GM12878 (cell line): ENCODE results near the gene SCARB1. TPM values are rescaled to one million over a fixed set of nuclear protein-coding genes. Genes with fewer than 3 reads are reported as not detected.
A peak's percentile ranks its signal among the peaks of the same experiment; 100 is the strongest.

ENCODE experiments used
- ATAC-seq: fragments of 200-7000 bp; cut with Tn5 transposase; 3 replicates; pipeline ENCODE4 v1.9.1; 2020; ENCODE audit warnings: mild to moderate bottlenecking, moderate library complexity
- BruUV-seq: library from RNA; stranded (reverse); fragments of 400-500 nt; replicated peaks from 2 replicates; lab custom pipeline; 2021; lab: Mats Ljungman, UMichigan
- CTCF ChIA-PET: fragments of 300-600 bp; sonication (Branson Sonifier 250); formaldehyde crosslinking; extraction: SDS; loops from one replicate; lab custom pipeline; 2021; ENCODE audit warnings: inconsistent platforms; lab: Yijun Ruan, JAX
- POLR2A ChIA-PET: fragments of 350-600 bp; formaldehyde crosslinking; extraction: SDS; loops from one replicate; lab custom pipeline; 2021; ENCODE audit warnings: inconsistent platforms; lab: Charles Lee
- RAD21 ChIA-PET: fragments of 300-600 bp; sonication (Branson Sonifier 250); formaldehyde crosslinking; loops from one replicate; lab custom pipeline; 2023; ENCODE audit warnings: antibody characterized with exemption; ENCODE audit not compliant: unreplicated experiment; lab: Charles Lee
- SMC1A ChIA-PET: fragments of 300-600 bp; sonication (Branson Sonifier 250); formaldehyde crosslinking; loops from one replicate; lab custom pipeline; 2023; ENCODE audit not compliant: unreplicated experiment, uncharacterized antibody; lab: Charles Lee
- DNase-seq: peaks from one replicate; pipeline ENCODE4 v3.0.0-alpha.2; 2011; ENCODE audit warnings: low read depth, low spot score
- FAIRE-seq: peaks from 3 replicates; lab custom pipeline; 2011; peaks lifted over from hg19 to GRCh38; lab: Jason Lieb, UNC
- H2AFZ ChIP-seq: 2 replicates; pipeline ENCODE4 v1.6.0; 2011; ENCODE audit warnings: low read depth, low read length, control low read depth; ENCODE audit not compliant: control insufficient read depth
- H3K27ac ChIP-seq: 2 replicates; pipeline ENCODE4 v1.5.1; 2011; ENCODE audit warnings: control low read depth; ENCODE audit not compliant: control insufficient read depth, insufficient read depth
- H3K27me3 ChIP-seq, 2 experiments: replicated peaks in 1 of 2; 2 replicates each; pipeline versions ENCODE4 v1.6.0 to v1.6.1; 2011; ENCODE audit warnings: low read length in 1 of 2; ENCODE audit not compliant: control insufficient read depth in 2 of 2, insufficient read depth in 2 of 2
- H3K36me3 ChIP-seq, 2 experiments: 2 replicates each; pipeline ENCODE4 v1.5.1; 2011; ENCODE audit warnings: low read length in 1 of 2; ENCODE audit not compliant: control insufficient read depth in 2 of 2, insufficient read depth in 2 of 2
- H3K4me1 ChIP-seq: 2 replicates; pipeline ENCODE4 v1.6.1; 2011; ENCODE audit warnings: mild to moderate bottlenecking, low read length, moderate library complexity, mixed read lengths; ENCODE audit not compliant: control insufficient read depth, insufficient read depth
- H3K4me2 ChIP-seq: 2 replicates; pipeline ENCODE4 v1.6.0; 2011; ENCODE audit warnings: control low read depth; ENCODE audit not compliant: control insufficient read depth, insufficient read depth
- H3K4me3 ChIP-seq: fragments of 200-600 bp; sonication (generic); 2 replicates; pipeline ENCODE4 v1.5.1; 2016
- H3K79me2 ChIP-seq: 2 replicates; pipeline ENCODE4 v1.6.0; 2011; ENCODE audit warnings: low read length; ENCODE audit not compliant: control insufficient read depth, insufficient read depth
- H3K9ac ChIP-seq: 2 replicates; pipeline ENCODE4 v1.8.0; 2011; ENCODE audit warnings: low read length, control low read depth, mixed read lengths; ENCODE audit not compliant: control insufficient read depth, insufficient read depth
- H3K9me3 ChIP-seq: replicated peaks from 3 replicates; pipeline ENCODE4 v1.5.1; 2011; ENCODE audit warnings: mild to moderate bottlenecking, low read length; ENCODE audit not compliant: control insufficient read depth, insufficient read depth
- H4K20me1 ChIP-seq: 2 replicates; pipeline ENCODE4 v1.6.0; 2011; ENCODE audit not compliant: control insufficient read depth, insufficient read depth
- BCL3 ChIP-seq: IDR thresholded peaks from 2 replicates; pipeline ENCODE4 v1.6.1; 2011; ENCODE audit warnings: borderline replicate concordance, low read depth, mild to moderate bottlenecking, moderate library complexity, low read length; ENCODE audit not compliant: insufficient read depth, poor library complexity, severe bottlenecking
- CHD4 ChIP-seq: fragments of 200-600 bp; sonication (generic); IDR thresholded peaks from 2 replicates; pipeline ENCODE4 v1.6.1; 2016; ENCODE audit warnings: mild to moderate bottlenecking
- EED ChIP-seq: sonication (generic); IDR thresholded peaks from 2 replicates; pipeline ENCODE4 v1.6.1; 2016; ENCODE audit warnings: antibody characterized with exemption, low read depth
- FOS ChIP-seq: IDR thresholded peaks from 3 replicates; pipeline ENCODE4 v1.6.1; 2011; ENCODE audit warnings: borderline replicate concordance; ENCODE audit not compliant: insufficient read length; ENCODE audit errors: extremely low read depth
- HCFC1 ChIP-seq: fragments of 150-350 bp; IDR thresholded peaks from 2 replicates; pipeline ENCODE4 v1.6.1; 2014; ENCODE audit warnings: low read length
- IKZF1 ChIP-seq: fragments of 450-650 bp; conservative IDR thresholded peaks from 2 replicates; pipeline ENCODE4 v1.6.1; 2017; ENCODE audit warnings: antibody characterized with exemption, mild to moderate bottlenecking
- IKZF2 ChIP-seq, 2 experiments: fragments of 450-650 bp; IDR thresholded peaks; 2 replicates each; pipeline ENCODE4 v1.6.1; 2017; ENCODE audit warnings: mild to moderate bottlenecking in 2 of 2, moderate library complexity in 2 of 2
- KAT2A ChIP-seq: conservative IDR thresholded peaks from 2 replicates; pipeline ENCODE4 v1.6.1; 2011; ENCODE audit warnings: low read depth, low read length; ENCODE audit not compliant: control insufficient read depth
- KLF5 ChIP-seq: fragments of 450-650 bp; IDR thresholded peaks from 2 replicates; pipeline ENCODE4 v1.6.1; 2014; ENCODE audit warnings: mild to moderate bottlenecking; ENCODE audit not compliant: partially characterized antibody
- MEF2A ChIP-seq: IDR thresholded peaks from 2 replicates; pipeline ENCODE4 v1.6.1; 2011; ENCODE audit warnings: low read depth, mild to moderate bottlenecking, low read length, moderate library complexity; ENCODE audit not compliant: insufficient read depth
- MTA3 ChIP-seq: IDR thresholded peaks from 2 replicates; pipeline ENCODE4 v1.6.1; 2012; ENCODE audit warnings: low read length, inconsistent platforms, borderline replicate concordance
- NFXL1 ChIP-seq: fragments of 450-650 bp; IDR thresholded peaks from 2 replicates; pipeline ENCODE4 v1.6.1; 2017; ENCODE audit warnings: antibody characterized with exemption, mild to moderate bottlenecking, borderline replicate concordance
- NR2C1 ChIP-seq: fragments of 450-650 bp; IDR thresholded peaks from 2 replicates; pipeline ENCODE4 v1.6.1; 2017; ENCODE audit warnings: antibody characterized with exemption, mild to moderate bottlenecking, moderate library complexity
- NR2C2 ChIP-seq: IDR thresholded peaks from 2 replicates; pipeline ENCODE4 v1.6.1; 2011; ENCODE audit warnings: borderline replicate concordance, low read depth; ENCODE audit not compliant: control insufficient read depth, insufficient read length
- PAX5 ChIP-seq: IDR thresholded peaks from 2 replicates; pipeline ENCODE4 v1.6.1; 2011; ENCODE audit warnings: low read depth, low read length, borderline replicate concordance
- POLR2A ChIP-seq: IDR thresholded peaks from 2 replicates; pipeline ENCODE4 v1.6.1; 2011; ENCODE audit warnings: low read depth, mild to moderate bottlenecking, low read length
- POLR2AphosphoS5 ChIP-seq: IDR thresholded peaks from 2 replicates; pipeline ENCODE4 v1.6.1; 2011; ENCODE audit warnings: mild to moderate bottlenecking, low read length, inconsistent platforms
- SIN3A ChIP-seq: IDR thresholded peaks from 2 replicates; pipeline ENCODE4 v1.6.1; 2012; ENCODE audit warnings: low read depth, low read length, improper control_type of control experiment
- SMC3 ChIP-seq: IDR thresholded peaks from 2 replicates; pipeline ENCODE4 v1.6.1; 2011; ENCODE audit warnings: low read length, improper control_type of control experiment, borderline replicate concordance
- TCF12 ChIP-seq: IDR thresholded peaks from 2 replicates; pipeline ENCODE4 v1.6.1; 2011; ENCODE audit warnings: low read depth, mild to moderate bottlenecking, low read length
- ZNF687 ChIP-seq: fragments of 450-650 bp; IDR thresholded peaks from 2 replicates; pipeline ENCODE4 v1.6.1; 2017; ENCODE audit warnings: mild to moderate bottlenecking, moderate library complexity
- ZSCAN29 ChIP-seq: fragments of 450-650 bp; IDR thresholded peaks from 2 replicates; pipeline ENCODE4 v1.6.1; 2017; ENCODE audit warnings: mild to moderate bottlenecking, moderate library complexity
- WGBS: methylation state at CpG from one replicate; pipeline ENCODE4 v1.1.6; 2016; ENCODE audit warnings: low lambda C conversion rate; ENCODE audit not compliant: insufficient replicate concordance, insufficient coverage; ENCODE audit errors: missing lambda C conversion rate; 5-methylcytosine and 5-hydroxymethylcytosine counted together
- in situ Hi-C: fragments of 300-500 bp; cut with MboI; formaldehyde crosslinking; loops from 9 replicates; pipeline ENCODE4 v1.14.3; 2018; ENCODE audit warnings: mixed read lengths
- intact Hi-C: fragments of 100-400 bp; cut with micrococcal nuclease; formaldehyde crosslinking; loops from one replicate; pipeline ENCODE4 v1.14.2; 2022; ENCODE audit not compliant: unreplicated experiment
- polyA plus RNA-seq, 11 experiments: library from polyadenylated mRNA; depleted of rRNA in 4 of 11; unstranded in 6 of 11; stranded (reverse) in 5 of 11; fragments of >200 nt; fragmentation: Nextera tagmentation in 4 of 11; fragmentation: Illumina TruSeq in 1 of 11; extraction: Ambion mirVana in 4 of 11; extraction: Trizol in 1 of 11; gene quantifications; 1 replicate in 1 of 11; 2 replicates in 10 of 11; pipeline versions ENCODE4 v1.2.1 to v1.2.3, GENCODE V29; 2011 to 2016; ENCODE audit warnings: inconsistent platforms in 2 of 11, missing spikeins in 2 of 11, low read depth in 1 of 11
- total RNA-seq, 4 experiments: library from RNA; depleted of rRNA in 3 of 4; stranded (reverse); fragments of >200 nt in 3 of 4; fragmentation: Illumina TruSeq in 1 of 4; extraction: Trizol in 1 of 4; gene quantifications; 2 replicates each; pipeline versions ENCODE4 v1.2.1 to v1.2.3, GENCODE V29; 2013 to 2021

The SCARB1 gene
- total and polyA plus RNA-seq, 10 of the 15 experiments (the other 5 are each of a cell fraction or from before 2014, with no cell fraction given): 0.34 to 104 (median 63.1) TPM

- peaks cover 12% of the 10 kb centered on the region for H3K4me1 ChIP-seq
- no peaks in the 10 kb centered on the region for H3K9me3 ChIP-seq
- WGBS: 0% methylated on average over 9 of the region's 9 CpGs
- CTCF ChIA-PET: interaction anchor here (1.0 to 5.5 kb wide), 5 partner anchors 9 to 45 kb away, joined by 3 to 48 read pairs (median 4); no protein-coding TSS in a partner anchor
- H3K27me3 ChIP-seq: no peaks in the 10 kb centered on the region
- intact Hi-C loops (no loop called here), in situ Hi-C loops (no loop called here)
- SMC1A ChIA-PET: interaction anchor here (1.5 to 4.2 kb wide), 9 partner anchors 24 to 87 kb away, joined by 5 to 21 read pairs (median 8); no protein-coding TSS in a partner anchor
- no peaks in the 10 kb centered on the region; a peak in 2 of 4 replicates for H3K36me3 ChIP-seq
- POLR2A ChIA-PET: interaction anchor here (1.0 to 3.4 kb wide), 5 partner anchors 10 to 87 kb away, joined by 3 to 20 read pairs (median 12); no protein-coding TSS in a partner anchor
- DNase-seq: peak; percentile 39
- RAD21 ChIA-PET: interaction anchor here (1.0 to 6.3 kb wide), 10 partner anchors 23 to 87 kb away, joined by 3 to 46 read pairs (median 6); no protein-coding TSS in a partner anchor
- peaks cover 66% of the 10 kb centered on the region for H3K79me2 ChIP-seq
- H3K4me2 ChIP-seq: peak overlapping the region; percentile 92
- FAIRE-seq: no peak
- H3K4me3 ChIP-seq: peak overlapping the region; percentile 97
- H4K20me1 ChIP-seq: no peaks in the 10 kb centered on the region
- peak overlapping the region; percentile 80 for H3K27ac ChIP-seq
- peak; percentile 59 for ATAC-seq
- BruUV-seq: no TSS peak
- H2AFZ ChIP-seq: no peak overlapping the region
- H3K9ac ChIP-seq: peak overlapping the region; percentile 4
- no peak for TF ChIP-seq ZSCAN29
- TF ChIP-seq MTA3: no peak
- 0 out of 2 replicates have a peak, but pooled peaks have one; percentile 4 for TF ChIP-seq POLR2A
- no peak for TF ChIP-seq SMC3
- no peak for TF ChIP-seq POLR2AphosphoS5
- no peak for TF ChIP-seq BCL3
- TF ChIP-seq KAT2A: no peak
- no peak for TF ChIP-seq FOS
- no peak for TF ChIP-seq PAX5
- no peak for TF ChIP-seq NFXL1
- TF ChIP-seq KLF5: no peak
- no peak for TF ChIP-seq TCF12
- 0 out of 2 replicates have a peak, but pooled peaks have one; percentile 21 for TF ChIP-seq EED
- no peak for TF ChIP-seq HCFC1
- TF ChIP-seq MEF2A: no peak
- no peak for TF ChIP-seq NR2C2
- TF ChIP-seq NR2C1: no peak
- peak; percentile 22; the same call in 1 of the 2 replicates for TF ChIP-seq ZNF687
- no peak for TF ChIP-seq CHD4
- peak in 1 of 2 experiments; percentile 22; a peak in 2 of 4 replicates for TF ChIP-seq IKZF2 (IDR thresholded peaks at IDR 0.05)
- TF ChIP-seq SIN3A: no peak
- TF ChIP-seq IKZF1: peak; percentile 50
Observed at GRCh38 chr12:124861492-124861891, 2.2 kb downstream of the SCARB1 start.
